Measurements from ENCODE around the gene DBP.
A peak's percentile ranks its signal among the peaks of the same experiment; 100 is the strongest.
"Not testable (repeated sequence)": the region's sequence is repeated elsewhere in the genome, so short reads cannot be mapped to it uniquely, and the experiment has no call there.

The DBP gene

DNA sequence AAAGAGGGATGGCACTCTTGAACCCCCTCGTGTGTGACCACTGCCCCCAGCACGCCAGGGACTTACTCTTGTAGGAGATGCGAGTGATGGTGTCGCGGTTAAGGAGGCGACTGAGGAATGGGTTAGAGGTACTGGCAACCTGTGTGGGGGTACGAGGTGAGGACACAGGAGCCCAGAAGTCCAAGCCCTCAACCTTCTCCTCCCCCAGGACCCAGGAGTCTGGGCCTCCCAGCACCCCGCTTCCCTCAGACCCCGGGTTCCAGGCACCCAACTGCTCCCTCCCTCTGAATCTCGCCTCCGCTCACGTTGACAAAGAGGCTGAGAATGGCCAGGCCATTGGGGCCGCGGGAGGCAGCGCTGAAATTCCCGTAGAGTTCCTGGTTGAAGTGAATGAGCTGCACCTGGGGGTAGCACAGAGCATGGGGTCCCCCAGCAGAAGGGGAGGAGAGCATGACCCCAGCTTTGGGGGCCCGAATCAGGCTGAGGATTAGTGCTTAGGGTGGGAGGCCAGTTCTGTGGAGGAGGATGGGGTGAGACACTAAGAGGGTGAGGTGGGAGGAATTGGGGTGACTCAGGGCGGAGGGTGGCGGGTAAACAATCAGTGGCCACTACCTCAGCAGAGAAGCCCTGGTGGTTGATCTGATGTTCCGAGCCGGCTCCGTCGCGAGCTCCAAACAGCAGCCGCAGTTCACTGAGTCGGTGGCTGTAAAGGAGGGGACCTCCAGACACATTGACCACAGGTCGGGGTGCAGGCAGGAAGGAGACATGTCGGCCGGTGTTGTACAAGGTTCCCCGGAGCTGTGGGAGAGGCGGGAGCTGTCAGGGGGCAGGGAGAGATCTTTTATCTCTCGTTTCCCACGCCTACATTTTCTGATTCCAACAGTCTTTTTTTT lies 2.5 kb upstream of the DBP start:
- no peak for DNase-seq (ENCODE audit: low read depth)

DNA sequence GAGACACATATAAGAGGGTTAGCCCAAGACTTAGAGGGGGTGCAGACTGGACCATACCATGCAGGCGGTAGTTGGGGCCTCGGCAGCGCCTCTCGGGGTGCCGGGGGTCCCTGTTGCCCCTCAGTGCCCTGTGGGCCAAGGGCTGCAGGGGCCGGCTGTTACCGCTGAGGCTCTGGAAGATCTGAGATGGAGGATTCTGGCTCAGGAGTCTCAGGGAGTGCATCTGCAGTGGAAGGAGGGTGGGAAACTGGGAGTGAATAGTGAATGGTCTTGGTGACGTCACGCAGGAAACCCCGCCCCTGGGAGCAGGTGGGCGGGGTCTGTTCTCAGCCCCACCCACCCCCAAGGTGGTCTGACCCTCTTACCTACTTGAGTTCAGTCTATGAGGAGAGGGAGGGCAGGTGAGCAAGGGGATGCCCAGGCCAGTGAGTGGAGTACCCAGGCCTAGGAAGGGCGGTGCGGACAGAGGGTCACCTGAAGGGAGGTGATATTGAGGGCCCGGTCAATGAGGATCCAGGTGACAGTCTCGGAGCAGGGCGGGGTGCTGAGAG lies 1.7 kb upstream of the DBP start:
- DNase-seq (ENCODE audit: low read depth) = no peak

DNA sequence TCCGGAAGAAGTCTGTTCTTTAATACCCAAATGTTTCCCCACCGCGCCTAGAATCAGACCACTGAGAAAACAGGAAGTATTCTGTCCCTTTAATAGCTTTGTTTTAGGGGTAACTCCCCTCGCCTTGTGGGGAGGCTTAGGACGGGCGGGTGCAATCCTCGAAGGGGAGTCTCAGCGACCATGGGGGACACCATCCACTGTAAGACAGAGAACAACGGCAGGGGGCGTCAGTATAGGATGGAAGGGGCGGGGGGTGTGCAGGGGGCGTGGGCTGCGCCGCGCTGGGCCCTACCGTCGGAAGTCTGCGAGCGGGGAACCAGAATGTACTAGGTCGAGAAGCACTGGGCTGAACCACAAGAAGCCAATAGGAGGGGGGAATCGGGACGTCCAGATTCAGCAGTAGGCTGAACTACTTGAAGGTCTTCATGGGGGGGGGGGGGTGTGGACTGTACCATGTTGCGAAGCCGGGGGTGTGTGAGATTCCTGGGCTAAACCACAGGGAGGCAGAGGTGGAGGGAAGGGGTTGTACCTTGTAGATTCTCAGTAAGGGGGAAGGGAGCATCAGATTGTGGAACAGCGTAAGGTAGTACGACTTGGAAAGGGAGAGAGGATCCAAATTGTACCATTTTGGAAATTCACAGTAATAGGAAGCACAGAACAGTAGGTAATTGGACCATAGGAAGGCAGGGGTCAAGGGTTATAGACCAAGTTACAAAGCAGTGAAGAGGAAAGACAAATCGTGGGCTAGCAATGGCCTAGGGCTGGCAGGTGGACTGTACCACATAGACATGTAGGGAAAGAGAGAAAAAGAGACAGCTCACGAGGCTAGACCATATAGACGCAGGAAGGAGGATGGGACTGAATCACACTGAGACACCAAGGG lies 1.0 kb upstream of the DBP start:
- DNase-seq (ENCODE audit: low read depth) = peak; percentile 70

DNA sequence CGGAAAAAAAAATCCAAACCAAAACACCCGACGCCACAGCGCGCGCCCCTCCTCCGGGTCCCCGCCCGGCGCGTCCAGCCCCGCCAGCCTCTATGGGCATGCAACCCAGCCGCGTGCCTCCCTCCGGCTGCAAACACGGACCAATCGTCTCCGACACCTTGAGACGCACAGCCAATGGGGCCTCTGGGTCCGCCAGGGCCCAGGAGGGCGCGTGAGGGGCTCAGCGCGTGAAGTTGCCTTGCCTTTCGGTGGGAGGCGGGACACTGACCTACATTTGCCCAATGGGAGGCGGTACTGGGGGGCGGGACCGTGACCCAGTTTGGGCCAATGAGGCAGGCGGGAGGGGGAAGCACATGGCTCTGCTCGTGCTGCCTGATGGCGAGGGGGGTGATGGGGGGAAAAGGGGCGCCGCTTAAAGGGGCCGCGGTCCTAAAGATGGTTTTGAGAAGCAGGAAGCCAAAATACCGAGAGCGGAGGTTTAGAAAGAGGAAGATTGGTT lies 319 bp upstream of the DBP start:
- peak; percentile 100 for DNase-seq (ENCODE audit: low read depth)

DNA sequence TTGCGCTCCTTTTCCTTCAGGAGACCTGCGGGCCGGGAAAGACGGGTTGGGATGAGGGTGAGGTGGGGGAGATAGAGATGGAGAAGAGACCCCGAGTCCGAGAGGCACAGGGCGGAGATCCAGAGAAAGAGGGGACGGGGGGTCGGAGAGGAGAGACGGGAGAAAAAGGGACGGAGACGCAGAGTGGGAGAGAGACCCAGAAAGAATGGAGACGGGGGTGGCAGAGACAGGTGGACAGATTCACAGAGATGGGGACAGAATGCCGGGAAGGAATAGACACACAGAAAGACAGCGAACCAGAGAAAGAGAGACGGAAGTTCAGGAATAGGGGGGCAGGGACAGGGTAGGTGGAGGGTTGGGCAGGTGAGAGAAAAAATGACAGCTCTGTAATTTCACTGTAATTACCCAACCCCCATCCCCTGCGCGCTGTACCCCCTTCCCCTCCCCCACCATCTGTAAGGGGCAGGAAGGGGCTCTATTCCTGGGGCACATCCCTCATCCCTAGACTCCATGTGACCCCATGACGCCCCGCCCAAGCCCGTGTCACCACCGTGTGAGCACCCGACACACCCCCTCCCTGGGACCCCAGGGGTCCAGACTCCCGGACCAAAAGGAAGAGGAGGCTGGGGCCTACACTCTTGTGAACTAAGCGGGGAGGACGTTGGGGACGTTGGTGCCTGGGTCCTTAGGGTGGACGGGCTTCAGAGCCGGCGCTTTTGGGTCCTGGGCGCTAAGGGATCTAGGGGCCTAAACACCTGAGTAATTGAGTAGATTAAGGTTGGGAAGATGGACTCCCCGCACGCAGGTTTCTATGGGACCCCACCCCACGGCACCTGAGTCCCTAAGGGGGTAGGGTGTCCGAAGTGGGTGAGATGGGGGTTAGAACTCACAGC lies 967 bp downstream of the DBP start:
- no peak for DNase-seq (ENCODE audit: low read depth)

DNA sequence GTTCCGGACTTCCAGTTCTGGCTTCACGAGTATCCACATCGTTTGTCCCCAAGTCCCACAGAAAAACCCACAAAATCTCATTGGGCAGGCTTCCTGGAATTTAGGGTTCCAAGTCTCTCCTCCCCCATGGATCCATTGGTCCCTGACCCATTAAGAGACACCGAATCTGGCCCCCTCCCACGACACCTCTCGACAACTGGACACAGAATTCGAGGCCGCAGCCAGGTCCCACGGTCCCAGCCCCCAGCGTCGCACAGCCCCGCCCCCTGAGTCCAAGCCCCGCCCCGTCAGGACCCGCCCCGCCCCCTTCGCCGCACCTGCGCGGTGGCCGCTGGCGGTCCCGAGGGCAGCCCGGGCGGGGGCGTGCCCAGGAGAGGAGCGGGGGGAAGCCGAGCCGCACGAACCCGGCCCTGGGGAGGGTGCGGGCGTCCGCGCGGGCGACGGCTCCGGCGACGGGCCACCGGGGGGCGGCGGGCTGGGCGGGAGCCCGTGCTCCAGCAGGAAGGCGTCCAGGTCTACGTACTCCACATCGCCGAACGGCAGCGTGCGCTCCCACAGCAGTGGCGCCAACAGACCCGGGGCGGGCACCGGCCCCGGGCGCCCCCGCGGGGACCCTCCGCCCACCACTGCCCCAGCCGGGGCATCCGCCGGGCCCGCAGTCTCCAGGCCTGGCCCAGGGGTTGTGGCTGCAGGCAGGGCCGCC lies 1.8 kb downstream of the DBP start:
- peak; percentile 66 for DNase-seq (ENCODE audit: low read depth)

DNA sequence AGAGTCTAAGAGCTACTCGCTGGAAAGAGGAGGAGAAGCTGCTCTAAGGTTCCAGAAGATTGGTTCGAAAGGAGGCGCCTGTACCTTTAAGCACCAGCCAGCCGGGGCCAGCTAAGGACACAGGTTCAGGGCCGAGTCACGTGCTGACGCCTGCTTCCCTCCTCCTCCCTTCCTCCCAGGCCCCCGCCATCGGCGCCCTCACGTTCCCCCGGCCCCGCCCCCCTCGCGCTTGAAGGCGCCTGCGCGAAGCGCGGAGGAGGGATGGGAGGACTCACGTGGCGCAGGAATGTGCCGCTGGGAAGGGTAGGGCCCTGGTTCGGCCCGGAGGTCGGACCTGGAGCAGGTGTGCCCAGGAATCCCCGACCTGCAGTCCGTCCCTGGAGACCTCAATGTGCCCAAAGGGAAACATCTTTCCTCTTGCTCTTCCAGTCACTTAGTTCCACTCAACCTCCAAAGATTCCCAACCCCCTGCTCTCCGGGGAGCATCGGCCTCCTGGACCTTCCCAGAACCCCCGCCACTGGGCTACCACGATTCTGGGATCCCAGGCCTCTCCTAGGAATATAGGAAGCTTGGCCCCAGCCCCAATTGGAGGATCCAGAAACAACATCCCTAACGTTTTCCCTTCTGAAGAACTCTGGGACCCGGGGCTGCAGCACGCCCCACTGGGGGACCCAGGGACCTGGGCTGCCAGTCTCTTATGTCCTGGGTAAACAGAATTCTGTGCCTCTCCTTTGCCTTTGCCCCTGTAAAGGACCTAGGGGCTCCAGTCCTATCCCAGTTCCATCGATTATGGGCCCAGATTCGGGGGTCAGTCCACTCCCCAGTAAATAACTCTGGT lies 2.5 kb downstream of the DBP start:
- DNase-seq (ENCODE audit: low read depth) = peak; percentile 84

DNA sequence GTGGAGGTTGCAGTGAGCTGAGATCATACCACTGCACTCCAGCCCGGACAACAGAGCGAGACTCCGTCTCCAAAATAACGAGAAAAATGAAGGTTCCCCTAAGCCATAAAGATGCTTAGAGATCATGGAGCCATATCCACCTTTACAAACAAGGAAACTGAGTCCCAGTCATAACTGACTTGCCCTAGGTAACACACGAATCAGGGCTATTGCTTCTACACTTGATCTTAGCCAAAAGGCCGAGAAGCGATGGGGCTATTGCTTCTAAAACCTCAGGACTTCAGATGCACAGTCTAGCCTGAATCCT lies 3.2 kb downstream of the DBP start:
- DNase-seq (ENCODE audit: low read depth) = no peak

DNA sequence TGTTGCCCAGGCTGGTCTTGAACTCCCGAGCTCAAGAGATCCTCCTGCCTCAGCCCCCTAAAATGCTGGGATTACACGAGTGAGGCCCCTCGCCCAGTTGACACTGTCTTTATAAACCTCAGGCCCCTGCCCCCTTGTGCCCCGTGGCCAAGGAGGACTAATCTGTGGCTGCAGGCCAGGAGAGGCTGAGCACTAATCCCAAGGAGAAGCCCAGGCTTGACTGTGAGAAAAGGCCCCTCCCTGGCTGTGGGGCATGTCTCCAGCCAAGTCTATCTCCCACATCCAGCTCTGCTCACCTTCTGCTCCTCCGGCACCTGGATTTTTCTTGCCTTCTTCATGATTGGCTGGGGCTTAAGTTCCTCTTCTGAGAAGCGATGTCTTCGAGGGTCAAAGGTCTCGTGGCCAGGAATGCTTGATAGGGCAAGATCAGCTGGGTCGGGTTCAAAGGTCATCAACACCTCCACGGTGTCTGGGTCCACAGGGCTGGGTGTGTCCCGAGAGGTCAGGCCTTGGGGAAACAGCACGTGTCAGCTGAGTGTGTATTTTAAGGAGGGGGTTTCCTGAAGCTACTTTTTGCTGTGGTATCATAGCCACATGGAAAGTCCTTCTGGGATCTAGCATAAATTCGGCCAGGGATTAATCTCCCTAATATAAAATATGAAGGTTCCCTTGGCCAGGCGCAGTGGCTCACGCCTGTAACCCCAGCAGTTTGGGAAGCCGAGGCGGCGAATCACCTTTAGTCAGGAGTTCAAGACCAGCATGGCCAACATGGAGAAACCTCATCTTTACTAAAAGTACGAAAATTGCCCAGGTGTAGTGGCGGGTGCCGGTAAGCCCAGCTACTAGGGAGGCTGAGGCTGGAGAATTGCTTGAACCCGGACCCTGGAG lies 3.8 kb downstream of the DBP start:
- no peak for DNase-seq (ENCODE audit: low read depth)

DNA sequence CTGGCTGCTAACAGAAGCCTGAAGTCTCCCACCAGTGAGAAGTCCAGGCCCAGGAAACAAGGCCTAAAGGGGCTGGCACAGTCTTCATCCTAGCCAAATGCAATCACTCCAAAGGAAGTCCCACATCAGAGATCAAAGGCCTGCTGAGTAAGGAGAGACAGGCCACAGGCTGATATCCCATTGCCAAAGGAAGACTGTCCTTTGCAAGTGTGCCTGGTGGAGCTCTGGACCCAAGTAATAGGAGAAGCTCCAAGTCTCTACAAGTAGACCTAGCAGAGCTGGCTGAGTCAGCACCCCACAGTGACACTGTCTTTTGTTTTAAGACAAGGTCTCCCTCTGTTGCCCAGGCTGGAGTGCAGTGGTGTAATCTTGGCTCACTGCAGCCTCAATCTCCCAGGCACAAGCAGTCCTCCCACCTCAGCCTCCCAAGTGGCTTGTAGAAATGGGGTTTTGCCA lies 4.5 kb downstream of the DBP start:
- DNase-seq (ENCODE audit: low read depth) = no peak

DNA sequence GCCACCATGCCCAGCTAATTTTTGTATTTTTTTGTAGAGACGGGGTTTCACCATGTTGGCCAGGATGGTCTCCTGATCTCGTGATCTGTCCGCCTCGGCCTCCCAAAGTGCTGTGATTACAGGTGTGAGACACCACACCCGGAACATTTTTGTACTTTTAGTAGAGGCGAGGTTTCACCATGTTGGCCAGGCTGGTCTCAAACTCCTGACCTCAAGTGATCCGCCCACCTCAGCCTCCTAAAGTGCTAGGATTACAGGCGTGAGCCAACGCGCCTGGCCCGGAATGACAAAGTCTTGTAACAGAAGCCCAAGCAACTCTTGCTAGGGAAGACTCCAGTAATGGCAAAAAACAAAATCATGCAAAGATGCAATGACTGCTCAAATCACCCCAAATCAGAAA lies 4.9 kb downstream of the DBP start:
- not testable (repeated sequence) for DNase-seq (ENCODE audit: low read depth)

DNA sequence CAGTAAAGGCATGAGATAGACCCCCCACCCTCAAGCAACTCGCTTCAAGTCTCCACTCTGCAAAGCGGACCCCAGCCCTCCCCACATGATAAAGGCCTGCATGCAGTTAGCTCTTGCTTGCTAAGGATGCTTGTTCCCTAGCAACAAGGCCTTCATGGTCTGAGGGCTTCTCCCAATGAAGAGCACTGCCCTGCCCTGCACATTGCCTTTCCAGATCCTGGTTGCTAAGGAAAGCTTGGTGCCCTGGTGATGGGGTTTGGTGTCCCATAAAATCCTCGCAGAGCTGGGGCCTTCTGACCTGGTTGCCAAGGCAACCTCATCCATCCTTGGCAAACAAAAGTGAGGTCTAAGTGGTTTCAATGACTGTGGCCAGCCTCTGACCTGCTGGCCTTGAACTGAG lies 6.0 kb downstream of the DBP start:
- DNase-seq (ENCODE audit: low read depth) = no peak

DNA sequence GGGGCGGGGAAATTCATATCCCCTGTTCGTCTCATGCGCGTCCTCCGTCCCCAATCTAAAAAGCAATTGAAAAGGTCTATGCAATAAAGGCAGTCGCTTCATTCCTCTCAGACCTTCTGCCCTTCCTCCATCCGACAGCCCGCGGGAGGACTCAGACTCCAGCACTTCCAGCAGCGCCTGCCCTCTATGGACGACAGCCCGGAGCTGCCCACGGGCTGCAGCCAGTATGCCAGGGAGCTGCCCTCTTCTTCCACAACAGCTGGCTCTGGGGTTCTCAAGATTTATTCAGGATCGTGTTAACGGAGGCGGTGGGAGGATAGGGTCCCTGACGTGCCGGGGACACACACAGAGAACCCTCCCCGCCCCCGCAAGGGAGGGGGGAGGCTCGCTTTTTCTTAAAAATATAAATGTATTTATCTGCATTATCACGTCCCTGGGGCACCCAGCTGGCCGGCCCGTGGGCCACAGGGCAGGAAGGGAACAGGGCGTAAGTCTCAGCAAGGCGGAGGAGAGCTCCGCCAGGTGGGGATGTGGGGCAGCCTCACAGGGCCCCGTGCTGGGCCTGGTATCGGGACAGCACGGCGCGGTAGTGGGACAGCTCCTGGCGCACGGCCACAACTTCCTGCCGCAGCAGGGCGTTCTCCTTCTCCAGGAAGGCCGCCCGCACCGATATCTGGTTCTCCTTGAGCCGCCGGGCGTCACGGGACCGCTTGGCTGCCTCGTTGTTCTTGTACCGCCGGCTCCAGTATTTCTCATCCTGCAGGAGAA lies 6.7 kb downstream of the DBP start:
- no peak for DNase-seq (ENCODE audit: low read depth)

DNA sequence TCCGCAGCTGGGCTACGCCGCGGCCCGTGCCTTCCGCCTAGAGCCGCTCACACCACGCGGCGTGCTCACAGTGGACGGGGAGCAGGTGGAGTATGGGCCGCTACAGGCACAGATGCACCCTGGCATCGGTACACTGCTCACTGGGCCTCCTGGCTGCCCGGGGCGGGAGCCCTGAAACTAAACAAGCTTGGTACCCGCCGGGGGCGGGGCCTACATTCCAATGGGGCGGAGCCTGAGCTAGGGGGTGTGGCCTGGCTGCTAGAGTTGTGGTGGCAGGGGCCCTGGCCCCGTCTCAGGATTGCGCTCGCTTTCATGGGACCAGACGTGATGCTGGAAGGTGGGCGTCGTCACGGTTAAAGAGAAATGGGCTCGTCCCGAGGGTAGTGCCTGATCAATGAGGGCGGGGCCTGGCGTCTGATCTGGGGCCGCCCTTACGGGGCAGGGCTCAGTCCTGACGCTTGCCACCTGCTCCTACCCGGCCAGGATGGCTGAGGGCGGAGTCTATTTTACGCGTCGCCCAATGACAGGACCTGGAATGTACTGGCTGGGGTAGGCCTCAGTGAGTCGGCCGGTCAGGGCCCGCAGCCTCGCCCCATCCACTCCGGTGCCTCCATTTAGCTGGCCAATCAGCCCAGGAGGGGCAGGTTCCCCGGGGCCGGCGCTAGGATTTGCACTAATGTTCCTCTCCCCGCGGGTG lies 7.4 kb downstream of the DBP start:
- no peak for DNase-seq (ENCODE audit: low read depth)

DNA sequence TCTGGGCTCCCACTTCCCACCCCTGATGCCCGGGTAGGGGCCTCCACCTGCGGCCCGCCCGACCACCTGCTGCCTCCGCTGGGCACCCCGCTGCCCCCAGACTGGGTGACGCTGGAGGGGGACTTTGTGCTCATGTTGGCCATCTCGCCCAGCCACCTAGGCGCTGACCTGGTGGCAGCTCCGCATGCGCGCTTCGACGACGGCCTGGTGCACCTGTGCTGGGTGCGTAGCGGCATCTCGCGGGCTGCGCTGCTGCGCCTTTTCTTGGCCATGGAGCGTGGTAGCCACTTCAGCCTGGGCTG lies 7.9 kb downstream of the DBP start:
- no peak for DNase-seq (ENCODE audit: low read depth)

DNA sequence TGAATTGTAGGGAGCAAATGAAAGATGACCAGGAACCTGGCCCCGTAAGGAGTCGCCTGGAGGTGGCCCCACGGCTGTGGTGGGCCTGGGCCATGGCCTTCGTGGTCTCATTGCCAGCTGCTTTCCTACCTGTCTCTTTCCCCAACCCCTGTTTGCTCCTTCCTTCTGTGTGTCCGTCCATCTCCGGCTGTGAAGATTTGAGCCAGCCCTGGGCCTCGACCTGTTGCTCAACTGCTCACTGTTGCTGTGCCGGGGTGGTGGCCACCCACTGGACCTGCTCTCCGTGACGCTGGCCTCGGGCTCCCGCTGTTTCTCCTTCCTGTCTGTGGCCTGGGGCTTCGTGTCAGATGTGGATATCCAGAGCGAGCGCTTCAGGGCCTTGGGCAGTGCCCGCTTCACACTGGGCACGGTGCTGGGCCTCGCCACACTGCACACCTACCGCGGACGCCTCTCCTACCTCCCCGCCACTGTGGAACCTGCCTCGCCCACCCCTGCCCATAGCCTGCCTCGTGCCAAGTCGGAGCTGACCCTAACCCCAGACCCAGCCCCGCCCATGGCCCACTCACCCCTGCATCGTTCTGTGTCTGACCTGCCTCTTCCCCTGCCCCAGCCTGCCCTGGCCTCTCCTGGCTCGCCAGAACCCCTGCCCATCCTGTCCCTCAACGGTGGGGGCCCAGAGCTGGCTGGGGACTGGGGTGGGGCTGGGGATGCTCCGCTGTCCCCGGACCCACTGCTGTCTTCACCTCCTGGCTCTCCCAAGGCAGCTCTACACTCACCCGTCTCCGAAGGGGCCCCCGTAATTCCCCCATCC lies 8.5 kb downstream of the DBP start:
- DNase-seq (ENCODE audit: low read depth) = no peak

DNA sequence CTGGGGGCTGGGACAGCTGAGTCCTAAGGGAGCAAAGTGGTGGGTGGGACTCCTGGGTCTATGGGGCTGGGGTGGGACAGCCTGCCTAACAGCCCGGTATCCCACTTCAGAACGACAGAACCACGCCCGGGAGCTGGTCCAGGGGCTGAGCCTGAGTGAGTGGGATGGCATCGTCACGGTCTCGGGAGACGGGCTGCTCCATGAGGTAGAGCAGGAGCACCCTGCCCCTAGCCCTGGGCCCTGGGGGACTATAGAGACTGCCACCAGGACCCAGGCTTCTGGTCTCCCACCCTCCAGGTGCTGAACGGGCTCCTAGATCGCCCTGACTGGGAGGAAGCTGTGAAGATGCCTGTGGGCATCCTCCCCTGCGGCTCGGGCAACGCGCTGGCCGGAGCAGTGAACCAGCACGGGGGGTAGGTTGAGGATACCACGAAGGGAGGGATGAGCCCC lies 9.3 kb downstream of the DBP start:
- no peak for DNase-seq (ENCODE audit: low read depth)

Data from activated gamma-delta T cell treated with anti-CD3 and anti-CD28 coated beads, Interleukin-2, amount 50 U/mL, for 16 hours (primary cell).